DMS53 (cell line): ENCODE results near the gene CDHR2.

ENCODE experiments used
- DNase-seq: peaks from one replicate; lab custom pipeline; 2025; lab: John Stamatoyannopoulos, UW

Gene CDHR2, protein sequence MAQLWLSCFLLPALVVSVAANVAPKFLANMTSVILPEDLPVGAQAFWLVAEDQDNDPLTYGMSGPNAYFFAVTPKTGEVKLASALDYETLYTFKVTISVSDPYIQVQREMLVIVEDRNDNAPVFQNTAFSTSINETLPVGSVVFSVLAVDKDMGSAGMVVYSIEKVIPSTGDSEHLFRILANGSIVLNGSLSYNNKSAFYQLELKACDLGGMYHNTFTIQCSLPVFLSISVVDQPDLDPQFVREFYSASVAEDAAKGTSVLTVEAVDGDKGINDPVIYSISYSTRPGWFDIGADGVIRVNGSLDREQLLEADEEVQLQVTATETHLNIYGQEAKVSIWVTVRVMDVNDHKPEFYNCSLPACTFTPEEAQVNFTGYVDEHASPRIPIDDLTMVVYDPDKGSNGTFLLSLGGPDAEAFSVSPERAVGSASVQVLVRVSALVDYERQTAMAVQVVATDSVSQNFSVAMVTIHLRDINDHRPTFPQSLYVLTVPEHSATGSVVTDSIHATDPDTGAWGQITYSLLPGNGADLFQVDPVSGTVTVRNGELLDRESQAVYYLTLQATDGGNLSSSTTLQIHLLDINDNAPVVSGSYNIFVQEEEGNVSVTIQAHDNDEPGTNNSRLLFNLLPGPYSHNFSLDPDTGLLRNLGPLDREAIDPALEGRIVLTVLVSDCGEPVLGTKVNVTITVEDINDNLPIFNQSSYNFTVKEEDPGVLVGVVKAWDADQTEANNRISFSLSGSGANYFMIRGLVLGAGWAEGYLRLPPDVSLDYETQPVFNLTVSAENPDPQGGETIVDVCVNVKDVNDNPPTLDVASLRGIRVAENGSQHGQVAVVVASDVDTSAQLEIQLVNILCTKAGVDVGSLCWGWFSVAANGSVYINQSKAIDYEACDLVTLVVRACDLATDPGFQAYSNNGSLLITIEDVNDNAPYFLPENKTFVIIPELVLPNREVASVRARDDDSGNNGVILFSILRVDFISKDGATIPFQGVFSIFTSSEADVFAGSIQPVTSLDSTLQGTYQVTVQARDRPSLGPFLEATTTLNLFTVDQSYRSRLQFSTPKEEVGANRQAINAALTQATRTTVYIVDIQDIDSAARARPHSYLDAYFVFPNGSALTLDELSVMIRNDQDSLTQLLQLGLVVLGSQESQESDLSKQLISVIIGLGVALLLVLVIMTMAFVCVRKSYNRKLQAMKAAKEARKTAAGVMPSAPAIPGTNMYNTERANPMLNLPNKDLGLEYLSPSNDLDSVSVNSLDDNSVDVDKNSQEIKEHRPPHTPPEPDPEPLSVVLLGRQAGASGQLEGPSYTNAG (N-terminal part only)

GRCh38 chr5:176548967-176549444 lies at the start of gene CDHR2:
Gene CDHR2 (plus strand): TSS chr5:176549342. CDS start chr5:176565353, 16,011 bp downstream.
- DNase-seq = no peak

DNA sequence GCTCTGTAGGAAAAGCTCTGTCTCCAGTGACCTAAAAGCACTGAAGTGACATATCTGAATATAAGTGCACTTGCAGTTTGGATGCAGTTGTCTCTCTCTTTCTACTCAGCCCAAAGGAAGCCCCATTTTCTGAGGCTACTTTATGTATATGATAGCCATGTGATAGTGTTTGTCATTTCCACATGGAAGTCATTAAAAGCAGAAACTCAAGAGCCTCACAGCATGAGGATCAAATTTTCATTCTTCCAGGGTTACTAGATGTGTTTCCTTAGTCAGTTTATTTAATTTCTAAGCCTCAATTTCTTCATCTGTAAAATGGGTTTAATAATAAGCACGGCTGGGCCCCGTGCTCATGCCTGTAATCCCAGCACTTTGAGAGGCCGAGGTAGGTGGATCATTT lies 48.6 kb upstream of the CDHR2 start:
- DNase-seq = no peak

DNA sequence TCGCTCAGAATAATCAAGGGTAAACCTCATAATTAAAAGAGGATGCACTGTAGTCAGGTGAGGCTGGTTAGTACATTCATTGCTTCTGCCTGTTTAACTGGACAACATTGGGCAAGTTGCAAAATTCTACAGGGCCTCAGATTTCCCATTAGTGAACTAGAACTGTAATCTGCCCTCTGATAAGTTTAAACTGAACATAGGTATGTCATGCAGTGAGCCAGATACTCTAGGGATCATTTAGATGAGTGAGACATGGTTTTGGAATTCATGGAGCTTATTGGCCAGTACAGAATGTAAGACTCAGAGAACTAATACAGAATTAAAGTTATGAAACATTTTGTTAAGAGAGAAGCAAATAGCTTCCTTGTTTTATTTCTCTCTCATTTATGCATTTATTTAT lies 47.8 kb upstream of the CDHR2 start:
- DNase-seq = no peak

DNA sequence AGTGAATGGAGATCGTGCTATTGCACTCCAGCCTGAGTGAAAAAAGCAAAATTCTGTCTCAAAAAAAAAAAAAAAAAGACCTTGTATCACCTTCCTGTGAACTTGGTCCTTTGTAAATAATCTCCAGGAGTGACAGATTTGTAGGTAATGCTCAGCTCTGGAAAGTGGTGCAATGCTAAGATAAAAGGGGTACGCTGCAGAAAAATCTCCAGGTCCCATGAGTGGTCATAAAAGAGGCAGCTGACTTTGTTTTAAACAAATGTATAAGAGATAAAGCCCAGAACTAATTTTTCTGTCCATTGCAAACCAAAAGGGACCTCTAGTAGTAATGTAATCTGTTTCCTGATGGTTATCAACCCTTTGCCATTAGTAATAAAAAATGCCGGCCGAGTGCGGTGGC lies 45.6 kb upstream of the CDHR2 start:
- DNase-seq = no peak

DNA sequence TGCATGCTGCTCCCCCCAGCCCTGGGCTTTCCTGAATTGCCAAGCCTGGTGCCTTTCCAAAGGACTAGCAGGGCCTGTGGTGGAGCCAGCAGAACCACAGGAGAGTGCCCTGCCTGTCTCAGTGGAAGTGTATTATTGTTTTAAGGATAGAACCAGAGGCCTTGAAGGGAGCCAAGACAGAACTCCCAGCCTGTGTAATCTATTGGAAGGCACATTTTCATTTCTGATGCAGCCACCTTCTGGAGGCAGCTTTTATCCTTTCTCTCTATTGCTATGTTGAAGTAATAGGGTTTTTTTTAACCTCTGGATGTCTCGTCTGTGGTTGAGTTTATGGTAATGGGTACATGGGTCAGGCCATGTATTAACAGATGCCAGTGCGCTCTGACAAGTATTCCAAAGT lies 41.2 kb upstream of the CDHR2 start:
- DNase-seq = no peak

DNA sequence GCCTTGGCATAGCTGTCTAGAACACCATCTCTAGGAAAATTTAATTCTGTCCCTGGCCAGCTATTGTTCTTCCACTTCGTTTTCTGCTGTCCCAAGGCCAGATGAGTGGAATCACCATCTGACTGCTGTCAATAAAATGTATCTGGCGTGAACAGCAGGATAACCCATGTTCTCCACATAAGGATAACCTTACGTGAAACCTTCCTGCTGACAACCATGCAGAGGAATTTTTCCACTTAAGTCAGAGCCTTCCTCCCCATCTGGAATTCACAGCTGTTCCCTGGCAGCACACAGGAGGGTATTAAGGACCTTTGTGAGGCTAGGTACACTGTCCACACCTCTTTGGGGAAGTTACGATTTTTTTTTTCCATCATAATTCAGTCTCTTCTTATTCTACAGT lies 40.5 kb upstream of the CDHR2 start:
- no peak for DNase-seq

DNA sequence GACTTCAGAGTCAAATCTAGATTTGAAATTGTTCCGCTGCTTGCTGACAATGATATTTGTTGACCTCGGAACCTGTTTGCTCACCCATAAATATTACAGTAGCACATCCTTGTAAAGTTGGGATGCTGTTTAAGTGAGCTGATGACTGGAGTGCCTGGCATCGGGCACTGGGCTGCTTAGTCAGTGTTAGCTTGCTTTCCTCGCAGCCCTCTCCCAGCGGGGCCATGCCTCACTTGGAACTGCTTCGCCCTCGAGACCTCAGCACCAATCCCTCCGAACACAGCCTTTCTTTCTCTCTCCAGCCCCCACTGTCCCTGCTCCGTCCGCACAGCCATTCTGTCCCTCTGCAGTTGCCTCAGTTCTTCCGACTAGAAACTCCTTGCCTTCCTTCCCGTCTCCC lies 35.4 kb upstream of the CDHR2 start:
- no peak for DNase-seq

DNA sequence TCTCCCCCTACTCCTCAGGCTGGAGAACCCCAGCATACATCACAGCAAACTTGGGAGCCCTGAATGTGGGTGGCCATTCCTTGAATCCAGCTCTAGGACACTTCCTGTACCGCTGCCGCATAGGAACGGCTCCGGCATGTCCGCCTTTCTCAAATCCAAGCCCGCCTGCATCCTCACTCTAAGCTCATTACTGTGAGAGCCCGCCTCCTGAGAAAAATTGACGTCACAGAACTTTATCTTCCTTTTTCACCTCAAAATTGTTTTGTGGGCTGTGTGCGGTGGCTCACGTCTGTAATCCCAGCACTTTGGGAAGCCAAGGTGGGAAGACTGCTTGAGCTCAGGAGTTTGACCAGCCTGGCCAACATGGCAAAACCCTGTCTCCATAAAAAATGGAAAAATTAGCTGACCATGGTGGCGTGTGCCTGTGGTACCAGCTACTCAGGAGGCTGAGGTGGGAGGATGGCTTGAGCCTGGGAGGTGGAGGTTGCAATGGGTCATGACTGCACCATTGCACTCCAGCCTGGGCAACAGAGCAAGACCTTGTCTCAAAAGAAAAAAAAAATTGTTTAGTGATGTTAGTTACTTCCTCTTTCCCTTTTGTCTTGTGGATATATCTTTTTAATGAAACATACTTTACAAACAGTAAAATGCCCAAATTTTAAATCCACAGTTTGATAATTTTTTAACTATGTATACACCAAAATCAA lies 34.7 kb upstream of the CDHR2 start:
- DNase-seq = no peak

DNA sequence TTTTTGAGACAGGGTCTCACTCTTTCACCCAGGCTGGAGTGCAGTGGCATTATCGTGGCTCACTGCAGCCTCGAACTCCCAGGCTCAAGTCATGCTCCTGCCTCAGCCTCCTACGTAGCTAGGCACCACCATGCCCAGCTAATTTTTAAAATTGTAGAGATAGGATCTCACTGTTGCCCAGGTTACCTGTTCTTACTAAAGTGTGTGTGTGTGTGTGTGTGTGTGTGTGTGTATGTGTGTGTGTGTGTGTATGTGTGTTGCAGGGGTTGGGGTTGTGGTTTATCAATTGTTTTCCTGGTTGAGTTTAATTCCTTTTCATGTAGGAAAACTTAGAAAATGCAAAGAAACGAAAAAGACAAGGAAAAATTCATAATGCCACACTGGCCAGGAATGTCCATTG lies 33.7 kb upstream of the CDHR2 start:
- no peak for DNase-seq

DNA sequence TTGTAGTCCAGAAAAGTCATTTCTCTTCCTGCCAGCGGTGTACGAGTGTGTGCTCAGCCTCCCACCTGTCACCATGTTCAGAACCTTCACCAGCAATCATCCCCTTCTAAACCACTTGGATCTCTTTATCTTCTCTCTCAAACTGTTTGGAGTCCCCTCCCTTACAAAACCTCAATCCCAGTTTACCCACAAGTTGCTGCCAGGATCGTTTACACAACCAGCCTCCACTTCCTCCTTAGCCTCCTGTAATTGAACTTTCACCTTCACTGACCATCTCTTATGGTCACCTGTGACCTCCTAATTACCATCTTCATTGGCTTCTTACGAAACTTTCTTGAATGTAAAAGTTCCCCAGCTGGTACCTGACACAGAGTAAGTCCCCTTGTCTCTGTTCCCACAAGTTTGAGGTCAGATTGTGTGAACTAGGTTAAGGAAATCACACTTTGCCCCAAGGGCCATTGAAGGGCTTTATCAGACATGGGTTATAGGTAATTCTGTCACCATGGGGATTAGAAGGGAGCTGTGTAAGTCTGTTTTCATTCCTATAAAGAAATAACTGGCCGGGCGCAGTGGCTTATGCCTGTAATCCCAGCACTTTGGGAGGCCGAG lies 32.0 kb upstream of the CDHR2 start:
- DNase-seq = no peak

DNA sequence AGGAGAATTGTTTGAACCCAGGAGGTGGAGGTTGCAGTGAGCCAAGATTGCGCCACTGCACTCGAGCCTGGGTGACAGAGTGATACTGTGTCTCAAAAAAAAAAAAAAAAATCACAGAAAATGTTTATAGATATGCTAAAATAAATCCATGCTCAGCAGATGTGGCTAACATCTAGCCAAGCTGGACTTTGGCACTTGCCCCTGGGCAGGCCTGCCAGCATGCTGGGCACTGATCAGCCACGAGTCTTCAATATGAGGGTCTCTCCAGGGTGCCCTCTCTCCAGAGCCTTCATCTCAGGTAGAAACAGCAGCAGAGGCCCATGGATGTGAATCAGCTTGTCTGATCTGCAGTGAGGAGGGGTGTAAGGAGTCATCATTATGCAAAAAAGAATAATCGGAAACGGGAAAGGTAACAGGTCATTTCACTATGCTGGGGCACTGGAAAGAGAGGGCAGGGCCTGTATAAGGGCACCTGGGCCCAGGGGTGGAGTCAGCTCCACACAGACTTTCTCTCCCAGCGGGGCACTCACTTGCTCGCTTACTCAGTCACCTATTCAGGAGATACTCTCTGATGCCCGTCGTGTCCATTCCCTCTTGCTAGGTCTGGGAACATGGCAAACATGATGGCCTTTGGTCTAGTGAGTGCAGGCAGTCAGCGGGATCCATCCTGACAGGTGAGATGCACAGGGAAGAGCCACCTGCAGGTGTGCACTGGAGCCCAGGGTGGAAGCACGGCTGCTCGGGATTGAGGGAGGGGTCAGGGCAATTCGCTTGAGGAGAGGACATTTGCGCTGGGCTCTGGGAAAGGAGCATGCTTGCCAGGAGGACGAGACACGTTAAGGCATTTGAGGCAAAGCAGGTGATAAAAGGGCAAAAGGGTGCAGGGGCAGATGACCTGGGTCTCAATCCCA lies 29.1 kb upstream of the CDHR2 start:
- DNase-seq = peak; percentile 61

- no peak for DNase-seq
Observed at GRCh38 chr5:176521286-176521685, 27.9 kb upstream of the CDHR2 start.

DNA sequence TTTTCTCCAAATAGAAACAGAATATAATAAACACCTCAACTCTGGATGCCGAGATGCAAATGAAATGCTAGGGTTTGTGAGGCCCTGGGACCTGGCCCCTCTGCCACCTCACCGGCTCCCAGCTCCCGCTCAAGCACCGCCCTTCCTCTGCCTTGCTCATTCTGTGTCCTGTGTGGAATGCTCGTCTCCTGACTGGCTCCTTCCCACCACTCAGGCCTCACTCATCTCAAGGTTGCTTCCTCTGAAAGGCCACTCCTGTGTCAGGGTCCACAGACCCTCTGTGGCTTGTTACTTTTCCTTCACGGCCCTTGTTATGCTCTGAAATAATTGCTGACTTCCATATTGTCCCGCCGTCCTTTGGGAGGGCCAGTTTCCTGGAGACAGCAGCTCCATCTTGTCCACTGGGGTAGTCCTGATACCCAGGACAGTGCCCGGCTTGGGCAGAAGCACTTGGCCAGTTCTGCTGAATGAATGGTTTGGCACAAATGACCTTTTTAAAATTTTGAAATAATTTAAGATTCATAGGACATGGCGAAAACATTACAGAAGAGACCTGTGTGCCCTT lies 27.4 kb upstream of the CDHR2 start:
- DNase-seq = no peak

DNA sequence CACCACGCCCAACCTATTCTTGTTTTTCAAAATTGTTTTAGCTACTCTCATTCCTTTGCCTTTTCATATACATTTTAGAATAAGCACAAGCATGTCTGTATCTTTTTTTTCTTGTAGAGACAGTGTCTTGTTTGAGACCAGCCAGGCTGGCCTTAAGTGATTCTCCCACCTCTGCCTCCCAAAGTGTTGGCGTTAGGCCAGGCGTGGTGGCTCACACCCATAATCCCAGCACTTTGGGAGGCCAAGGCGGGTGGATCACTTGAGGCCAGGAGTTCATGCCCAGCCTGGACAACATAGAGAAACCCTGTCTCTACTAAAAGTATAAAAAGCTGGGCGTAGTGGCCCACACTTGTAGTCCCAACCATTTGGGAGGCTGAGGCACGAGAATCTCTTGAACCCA lies 25.0 kb upstream of the CDHR2 start:
- DNase-seq = no peak

DNA sequence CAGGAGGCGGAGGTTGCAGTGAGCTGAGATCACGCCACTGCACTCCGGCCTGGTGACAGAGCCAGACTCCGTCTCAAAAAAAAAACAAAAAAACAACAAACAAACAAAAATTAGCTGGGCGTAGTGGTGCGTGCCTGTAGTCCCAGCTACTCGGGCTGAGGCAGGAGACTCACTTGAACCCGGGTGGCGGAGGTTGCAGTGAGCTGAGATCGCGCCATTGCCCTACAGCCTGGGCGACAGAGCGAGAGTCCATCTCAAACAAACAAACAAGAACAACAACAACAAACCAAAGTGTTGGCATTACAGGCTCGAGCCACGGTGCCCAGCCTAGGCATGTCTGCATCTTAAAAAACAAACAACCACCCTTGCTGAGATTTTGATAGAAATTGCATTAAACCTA lies 24.2 kb upstream of the CDHR2 start:
- DNase-seq = no peak

DNA sequence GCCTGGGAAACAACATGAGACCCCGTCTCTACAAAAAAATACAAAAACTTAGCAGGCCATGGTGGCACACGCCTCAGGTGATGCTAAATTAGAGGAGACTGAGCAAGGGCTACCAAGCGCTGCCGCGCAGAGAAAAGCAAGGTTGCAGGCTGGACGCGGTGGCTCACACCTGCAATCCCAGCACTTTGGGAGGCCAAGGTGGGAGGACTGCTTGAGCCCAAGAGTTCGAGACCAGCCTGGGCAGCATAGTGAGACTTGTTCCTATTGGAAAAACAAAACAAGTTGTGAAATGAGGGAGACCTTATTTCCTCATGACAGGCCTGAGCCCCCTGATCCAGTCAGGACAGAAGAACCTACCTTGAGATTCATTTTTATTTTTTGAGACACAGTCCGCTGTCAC lies 23.5 kb upstream of the CDHR2 start:
- no peak for DNase-seq

DNA sequence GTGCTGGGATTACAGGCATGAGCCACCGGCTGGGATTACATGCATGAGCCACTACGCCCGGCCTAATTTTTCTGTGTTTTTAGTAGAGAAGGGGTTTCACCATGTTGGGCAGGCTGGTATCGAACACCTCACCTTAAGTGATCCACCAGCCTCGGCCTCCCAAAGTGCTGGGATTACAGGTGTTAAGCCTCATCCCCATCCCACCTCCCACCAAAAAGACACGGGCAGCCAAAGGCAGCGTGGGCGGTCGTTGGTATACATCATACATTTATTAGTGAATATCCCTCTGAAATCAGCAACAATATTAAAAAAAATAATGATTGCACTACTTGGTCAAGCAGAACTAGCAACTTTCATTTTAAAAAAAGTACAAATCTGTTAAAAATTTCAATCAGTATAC lies 22.7 kb upstream of the CDHR2 start:
- no peak for DNase-seq

GRCh38 chr5:176527246-176528222 lies 21.6 kb upstream of the CDHR2 start:
- DNase-seq = no peak

DNA sequence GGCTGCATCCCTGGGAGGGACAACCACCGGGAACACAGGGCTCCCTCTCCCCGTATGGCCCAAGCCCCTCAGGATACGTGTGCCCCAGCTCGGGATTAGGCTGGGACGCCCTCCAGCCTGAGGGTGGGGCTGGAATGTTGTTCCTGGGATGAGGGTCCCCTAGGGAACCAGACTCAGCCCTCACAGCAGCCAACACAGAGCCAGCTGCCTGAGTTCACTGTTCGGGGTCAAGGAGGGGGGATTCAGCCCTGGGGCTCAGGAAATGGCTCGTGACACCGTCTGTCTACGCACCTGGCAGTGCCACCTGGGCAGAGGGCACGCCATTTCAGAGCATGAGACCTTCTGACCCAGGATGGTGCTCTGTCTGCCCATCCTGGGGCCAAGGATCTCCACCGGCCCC lies 20.8 kb upstream of the CDHR2 start:
- DNase-seq = no peak
